HepG2 (cell line): ENCODE results near the gene CKS2. TPM values are rescaled to one million over a fixed set of nuclear protein-coding genes. Genes with fewer than 3 reads are reported as not detected.
A peak's percentile ranks its signal among the peaks of the same experiment; 100 is the strongest.

Source experiments
- ATF2 ChIP-seq: sonication (generic); formaldehyde crosslinking; IDR thresholded peaks from 2 replicates; pipeline ENCODE4 v1.4.0; 2020; ENCODE audit warnings: missing genetic modification reagents
- CERS6 ChIP-seq: sonication (generic); formaldehyde crosslinking; IDR thresholded peaks from 2 replicates; pipeline ENCODE4 v1.5.0; 2020; ENCODE audit warnings: missing genetic modification reagents
- EEA1 ChIP-seq: sonication (generic); formaldehyde crosslinking; IDR thresholded peaks from 2 replicates; pipeline ENCODE4 v1.5.1; 2020; ENCODE audit warnings: mild to moderate bottlenecking, missing genetic modification reagents, borderline replicate concordance
- EED ChIP-seq: sonication (generic); formaldehyde crosslinking; IDR thresholded peaks from 2 replicates; pipeline ENCODE4 v1.5.0; 2020; ENCODE audit warnings: mild to moderate bottlenecking, missing genetic modification reagents
- HOXA7 ChIP-seq: sonication (generic); formaldehyde crosslinking; IDR thresholded peaks from 2 replicates; pipeline ENCODE4 v1.8.1; 2022; ENCODE audit warnings: mild to moderate bottlenecking, missing genetic modification reagents, moderate library complexity
- MTA1 ChIP-seq: sonication (generic); formaldehyde crosslinking; IDR thresholded peaks from 2 replicates; pipeline ENCODE4 v1.4.0; 2020; ENCODE audit warnings: missing genetic modification reagents, mild to moderate bottlenecking, borderline replicate concordance
- NFE2L1 ChIP-seq: sonication (generic); formaldehyde crosslinking; IDR thresholded peaks from 2 replicates; pipeline ENCODE4 v1.4.0; 2020; ENCODE audit warnings: missing genetic modification reagents, mild to moderate bottlenecking, borderline replicate concordance
- RAD21 ChIP-seq: fragments of 450-650 bp; formaldehyde crosslinking; IDR thresholded peaks from 2 replicates; pipeline ENCODE4 v1.5.0; 2020; ENCODE audit warnings: mild to moderate bottlenecking
- RERE ChIP-seq: IDR thresholded peaks from 2 replicates; pipeline ENCODE4 v1.6.1; 2016; ENCODE audit warnings: low read depth, missing genetic modification reagents, missing compliant biosample characterization
- STAG1 ChIP-seq: sonication (generic); formaldehyde crosslinking; IDR thresholded peaks from 2 replicates; pipeline ENCODE4 v1.4.0; 2020; ENCODE audit warnings: missing genetic modification reagents
- THRA ChIP-seq: sonication (generic); formaldehyde crosslinking; IDR thresholded peaks from 2 replicates; pipeline ENCODE4 v1.4.0; 2020; ENCODE audit warnings: missing genetic modification reagents, borderline replicate concordance
- ZFYVE20 ChIP-seq: sonication (generic); formaldehyde crosslinking; IDR thresholded peaks from 2 replicates; pipeline ENCODE4 v1.8.0; 2023; ENCODE audit warnings: low read depth, mild to moderate bottlenecking, moderate library complexity, missing genetic modification reagents, borderline replicate concordance
- ZNF136 ChIP-seq: sonication (generic); formaldehyde crosslinking; IDR thresholded peaks from 2 replicates; pipeline ENCODE4 v1.8.1; 2022; ENCODE audit warnings: low read depth, mild to moderate bottlenecking, moderate library complexity, missing genetic modification reagents
- ZNF256 ChIP-seq: sonication (generic); formaldehyde crosslinking; conservative IDR thresholded peaks from 2 replicates; pipeline ENCODE4 v1.4.0; 2020; ENCODE audit warnings: missing genetic modification reagents
- ZNF292 ChIP-seq: sonication (generic); formaldehyde crosslinking; IDR thresholded peaks from 2 replicates; pipeline ENCODE4 v1.8.1; 2022; ENCODE audit warnings: mild to moderate bottlenecking, low read depth, missing genetic modification reagents, borderline replicate concordance
- ZNF383 ChIP-seq: sonication (generic); formaldehyde crosslinking; IDR thresholded peaks from 2 replicates; pipeline ENCODE4 v1.4.0; 2020; ENCODE audit warnings: missing genetic modification reagents, mild to moderate bottlenecking, borderline replicate concordance
- ZNF546 ChIP-seq: sonication (generic); formaldehyde crosslinking; conservative IDR thresholded peaks from 2 replicates; pipeline ENCODE4 v1.8.1; 2023; ENCODE audit warnings: mild to moderate bottlenecking, missing genetic modification reagents
- ZSCAN22 ChIP-seq: sonication (generic); formaldehyde crosslinking; IDR thresholded peaks from 2 replicates; pipeline ENCODE4 v1.4.0; 2020; ENCODE audit warnings: mild to moderate bottlenecking, missing genetic modification reagents
- polyA plus RNA-seq, 8 experiments: library from polyadenylated mRNA; depleted of rRNA in 3 of 8; stranded (reverse) in 7 of 8; unstranded in 1 of 8; fragments of >200 nt; fragmentation: Illumina TruSeq in 4 of 8; extraction: Trizol in 4 of 8; gene quantifications; 2 replicates each; pipeline versions ENCODE4 v1.2.1 to v1.2.3, GENCODE V29; 2011 to 2016; ENCODE audit warnings: low read depth in 4 of 8, missing spikeins in 1 of 8, mixed read lengths in 1 of 8; ENCODE audit not compliant: insufficient read depth in 1 of 8
- total RNA-seq, 5 experiments: library from RNA; depleted of rRNA; stranded (reverse); fragments of >200 nt; fragmentation: Illumina TruSeq; extraction: Trizol; gene quantifications; 2 replicates each; pipeline ENCODE4 v1.2.3, GENCODE V29; 2016; ENCODE audit warnings: low read depth in 1 of 5

The CKS2 gene
- total and polyA plus RNA-seq, 2 of the 13 experiments (the other 11 are each of a cell fraction or from before 2014, with no cell fraction given) = 251 to 317 TPM

- TF ChIP-seq RERE (CRISPR knock-in tag) (peak; percentile 95), MTA1 (CRISPR knock-in tag) (peak; percentile 92), RAD21 (CRISPR knock-in tag) (peak; percentile 39; the same call in 1 of the 2 replicates), ZNF136 (CRISPR knock-in tag) (0 out of 2 replicates have a peak, but pooled peaks have one; percentile 57), THRA (CRISPR knock-in tag) (peak; percentile 74; the same call in 1 of the 2 replicates), CERS6 (CRISPR knock-in tag) (no peak), ZNF256 (CRISPR knock-in tag) (no peak), EED (CRISPR knock-in tag) (no peak), ZNF292 (CRISPR knock-in tag) (peak; percentile 98), ZNF383 (CRISPR knock-in tag) (no peak), ATF2 (CRISPR knock-in tag) (peak; percentile 83), ZNF546 (no peak), ZSCAN22 (CRISPR knock-in tag) (no peak), STAG1 (no peak), EEA1 (CRISPR knock-in tag) (no peak), NFE2L1 (no peak), HOXA7 (CRISPR knock-in tag) (no peak), ZFYVE20 (CRISPR knock-in tag) (no peak)
Observed at GRCh38 chr9:89357331-89358197, 46.6 kb downstream of the CKS2 start (continued).
